GM18858 (cell line): Measurements from ENCODE around the gene CTSA.

Experiments
- ATAC-seq: cut with Tn5 transposase; IDR thresholded peaks from one replicate; pipeline ENCODE4 v1.9.1; 2021; ENCODE audit not compliant: unreplicated experiment

CTSA gene

DNA sequence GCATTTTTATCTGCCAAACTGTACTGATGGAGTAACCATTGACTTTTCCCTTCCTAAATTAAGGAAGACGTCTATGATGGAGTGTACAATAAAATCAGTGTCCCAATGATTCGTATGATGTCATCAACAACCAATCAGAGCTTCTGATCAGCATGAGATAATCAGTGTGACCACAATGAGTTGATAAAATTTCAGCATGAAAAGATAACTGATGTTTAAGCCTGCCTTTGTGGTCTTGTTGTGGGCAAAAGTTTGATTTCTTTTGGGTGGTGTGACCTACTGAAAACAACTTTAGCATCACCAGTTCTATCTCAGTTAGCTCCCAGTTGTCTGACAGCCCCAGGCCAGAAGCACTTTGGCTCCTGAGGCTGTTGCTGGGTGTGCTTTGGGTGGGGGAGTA, 46.6 kb downstream of the CTSA start:
- no peak for ATAC-seq

DNA sequence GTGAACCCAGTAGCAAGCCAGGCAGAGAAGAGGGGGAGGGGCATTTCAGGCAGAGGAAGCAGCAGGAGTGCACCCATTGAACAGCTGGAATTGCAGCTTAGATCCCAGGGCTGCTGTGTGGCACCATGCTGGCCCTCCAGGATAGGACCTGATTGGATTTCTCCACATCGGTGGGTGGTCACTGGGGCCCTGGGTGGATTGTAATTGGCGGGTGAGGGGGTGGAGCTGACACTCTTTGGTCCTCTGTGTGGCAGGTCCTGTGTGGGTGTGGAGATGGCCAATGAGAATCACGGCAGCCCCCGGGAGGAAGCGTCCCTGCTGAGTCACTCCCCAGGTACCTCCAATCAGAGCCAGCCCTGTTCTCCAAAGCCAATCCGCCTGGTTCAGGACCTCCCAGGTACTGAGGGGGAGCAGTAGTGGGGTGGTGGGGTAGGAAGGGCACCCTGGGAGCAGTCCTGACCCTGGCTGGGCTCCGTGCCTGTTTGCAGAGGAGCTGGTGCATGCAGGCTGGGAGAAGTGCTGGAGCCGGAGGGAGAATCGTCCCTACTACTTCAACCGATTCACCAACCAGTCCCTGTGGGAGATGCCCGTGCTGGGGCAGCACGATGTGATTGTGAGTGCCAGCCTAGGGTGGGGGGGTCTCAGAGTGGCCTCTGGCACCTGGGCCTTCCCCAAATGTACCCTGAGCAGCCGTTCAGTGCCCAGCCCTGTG, 47.7 kb downstream of the CTSA start:
- no peak for ATAC-seq

DNA sequence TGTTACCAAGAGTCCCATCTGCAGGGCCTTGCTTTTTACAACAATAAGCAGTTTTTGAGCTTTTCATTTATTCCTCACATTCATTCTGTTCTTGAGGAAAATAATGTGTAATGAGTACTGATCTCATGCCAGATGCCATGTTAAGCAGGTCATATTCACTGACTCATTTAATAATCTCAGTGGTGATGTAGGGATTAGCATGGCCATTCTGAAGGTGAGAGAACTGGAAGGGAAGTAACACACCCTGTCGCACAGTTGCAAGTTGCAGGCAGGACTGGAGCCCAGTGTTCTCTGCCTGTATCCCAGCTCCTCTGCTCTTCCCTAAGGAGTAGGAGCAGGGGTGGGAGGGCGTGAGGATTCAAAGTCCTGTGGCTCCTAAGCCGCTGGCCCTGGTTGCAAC, 48.9 kb downstream of the CTSA start:
- ATAC-seq, result no peak

DNA sequence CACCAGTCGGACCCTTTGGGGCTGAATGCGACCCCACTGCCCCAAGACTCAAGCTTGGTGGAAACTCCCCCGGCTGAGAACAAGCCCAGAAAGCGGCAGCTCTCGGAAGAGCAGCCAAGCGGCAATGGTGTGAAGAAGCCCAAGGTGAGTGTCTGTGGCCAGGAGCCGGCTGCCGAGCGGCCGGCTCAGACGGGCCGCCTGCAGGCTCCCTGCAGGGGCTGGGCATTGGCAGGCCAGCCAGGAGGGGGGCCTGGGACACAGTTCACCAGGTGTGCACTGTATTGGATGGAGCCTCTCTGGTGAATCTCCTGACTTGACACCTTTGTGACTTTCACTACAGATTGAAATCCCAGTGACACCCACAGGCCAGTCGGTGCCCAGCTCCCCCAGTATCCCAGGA, 49.3 kb downstream of the CTSA start:
- ATAC-seq, result no peak

DNA sequence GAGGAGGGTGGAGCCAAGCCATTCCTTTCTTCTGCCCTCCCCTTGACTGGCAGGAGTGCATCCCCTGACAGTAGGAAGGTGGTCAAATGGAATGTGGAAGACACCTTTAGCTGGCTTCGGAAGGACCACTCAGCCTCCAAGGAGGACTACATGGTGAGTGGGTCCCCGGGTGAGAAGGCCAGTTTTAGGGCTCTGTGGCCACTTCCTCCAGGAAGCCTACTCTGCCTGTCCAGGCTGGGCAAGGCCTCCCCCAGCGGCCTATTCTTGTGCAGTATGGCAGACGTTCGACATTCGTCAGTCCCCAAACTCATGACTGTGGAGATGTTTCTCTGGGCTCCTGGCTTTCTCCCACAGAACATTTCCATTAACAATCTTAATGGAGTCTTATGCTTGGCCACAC, 52.5 kb downstream of the CTSA start:
- no peak for ATAC-seq

DNA sequence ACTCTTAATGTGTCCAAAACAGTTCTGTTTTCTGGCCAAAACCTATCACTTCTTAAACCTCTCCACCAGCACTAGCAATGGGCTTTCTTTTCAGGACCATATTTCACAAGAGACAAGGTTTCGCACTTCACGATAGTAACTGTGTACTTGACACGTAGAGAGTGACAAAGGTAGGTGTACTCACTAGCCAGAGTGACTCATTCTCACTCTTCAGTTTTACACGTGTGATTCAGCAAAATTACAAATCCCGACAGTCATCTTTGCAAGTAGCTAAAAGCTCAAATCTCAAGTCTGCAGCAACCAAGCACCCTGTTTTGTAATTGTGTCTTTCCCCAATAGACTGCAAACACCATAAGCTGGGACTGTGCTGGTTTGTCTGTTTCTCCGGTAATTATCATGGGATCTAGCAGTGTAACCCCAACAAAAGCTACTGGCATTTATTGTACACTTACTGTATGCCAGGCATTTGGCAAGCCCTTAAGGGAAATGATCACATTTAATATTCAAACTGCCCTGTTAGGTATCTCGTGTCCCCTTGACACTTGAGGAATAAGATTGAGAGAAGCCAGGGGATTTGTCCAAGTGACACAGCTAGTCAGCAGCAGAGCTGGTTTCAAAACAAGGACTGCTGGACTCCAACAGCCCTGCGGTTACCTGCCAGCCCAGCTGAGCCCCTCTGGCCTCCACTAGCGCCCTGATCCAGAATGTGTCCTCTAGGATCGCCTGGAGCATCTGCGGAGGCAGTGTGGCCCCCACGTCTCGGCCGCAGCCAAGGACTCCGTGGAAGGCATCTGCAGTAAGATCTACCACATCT, 53.2 kb downstream of the CTSA start:
- no peak for ATAC-seq

DNA sequence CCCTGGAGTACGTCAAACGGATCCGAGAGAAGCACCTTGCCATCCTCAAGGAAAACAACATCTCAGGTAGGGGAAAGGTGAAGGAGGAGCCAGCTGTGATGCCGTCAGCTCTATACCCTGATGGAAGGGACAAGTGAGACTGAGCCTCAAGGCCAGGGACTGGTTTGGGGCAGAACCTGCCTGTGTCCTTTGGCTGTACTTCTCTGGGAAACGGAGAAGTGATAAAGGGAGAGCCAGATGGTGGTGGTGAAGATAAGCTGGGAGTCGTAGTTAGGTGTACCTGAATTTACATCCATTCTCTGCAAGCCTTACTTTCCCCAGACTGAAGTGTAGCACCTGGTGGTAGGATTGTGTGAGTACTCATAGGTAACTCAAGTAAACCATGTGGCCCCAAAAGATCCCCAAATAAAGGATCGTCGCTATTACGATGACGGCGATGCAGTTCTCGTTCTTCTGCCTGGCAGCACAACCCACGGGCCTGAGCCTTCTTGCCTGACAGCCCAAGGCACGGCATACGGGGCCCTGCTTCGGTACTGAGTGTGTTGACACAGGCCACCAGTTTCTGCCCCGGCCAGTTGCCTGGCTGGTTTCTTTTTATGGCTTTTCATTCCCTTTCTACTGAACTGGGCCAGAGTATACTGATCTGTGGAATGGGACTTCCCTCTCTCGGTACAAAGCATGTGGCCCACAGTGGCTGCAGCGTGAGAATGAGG, 54.0 kb downstream of the CTSA start:
- no peak for ATAC-seq

DNA sequence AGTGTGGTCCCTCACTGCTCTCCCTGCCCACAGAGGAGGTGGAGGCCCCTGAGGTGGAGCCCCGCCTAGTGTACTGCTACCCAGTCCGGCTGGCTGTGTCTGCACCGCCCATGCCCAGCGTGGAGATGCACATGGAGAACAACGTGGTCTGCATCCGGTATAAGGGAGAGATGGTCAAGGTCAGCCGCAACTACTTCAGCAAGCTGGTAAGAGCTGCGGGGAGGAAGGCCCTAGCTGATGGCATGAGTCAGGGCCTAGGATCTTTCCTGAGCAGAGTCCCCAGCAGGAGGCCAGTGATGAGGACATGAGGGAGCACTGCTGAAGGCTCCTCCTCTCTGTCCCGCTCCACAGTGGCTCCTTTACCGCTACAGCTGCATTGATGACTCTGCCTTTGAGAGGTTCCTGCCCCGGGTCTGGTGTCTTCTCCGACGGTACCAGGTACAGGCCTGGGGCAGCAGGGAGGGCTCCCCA, 54.6 kb downstream of the CTSA start:
- no peak for ATAC-seq

DNA sequence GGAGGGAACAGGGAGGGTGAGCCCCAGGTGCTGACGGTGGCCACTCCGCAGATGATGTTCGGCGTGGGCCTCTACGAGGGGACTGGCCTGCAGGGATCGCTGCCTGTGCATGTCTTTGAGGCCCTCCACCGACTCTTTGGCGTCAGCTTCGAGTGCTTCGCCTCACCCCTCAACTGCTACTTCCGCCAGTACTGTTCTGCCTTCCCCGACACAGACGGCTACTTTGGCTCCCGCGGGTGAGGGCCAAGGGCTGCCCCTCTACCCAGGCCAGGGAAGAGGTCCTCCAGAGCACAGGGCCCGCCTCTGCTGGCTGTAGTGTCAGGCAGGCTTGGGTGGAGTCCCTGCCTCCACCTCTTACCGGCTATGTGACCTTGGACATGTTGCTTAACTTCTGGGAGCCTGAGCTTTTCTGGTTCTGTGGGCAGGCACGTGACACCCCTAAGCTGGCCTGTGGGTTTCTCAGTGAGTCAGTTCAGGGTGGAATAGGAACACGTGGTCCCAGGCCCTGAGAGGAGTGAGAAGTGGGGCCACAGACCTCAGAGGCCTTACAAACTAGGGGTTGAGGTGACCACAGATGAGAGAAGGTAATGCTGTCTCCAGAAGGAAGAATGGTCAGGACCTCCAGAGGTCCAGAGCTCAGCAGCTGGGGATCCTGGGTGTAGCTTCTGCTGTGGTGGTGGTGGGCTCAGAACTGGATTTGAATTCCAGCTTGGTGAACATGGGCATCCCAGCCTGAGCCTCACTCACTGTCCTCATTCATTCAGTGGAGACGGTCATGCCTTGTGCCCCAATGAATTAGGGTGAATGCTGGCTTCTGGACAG, 55.2 kb downstream of the CTSA start:
- no peak for ATAC-seq

DNA sequence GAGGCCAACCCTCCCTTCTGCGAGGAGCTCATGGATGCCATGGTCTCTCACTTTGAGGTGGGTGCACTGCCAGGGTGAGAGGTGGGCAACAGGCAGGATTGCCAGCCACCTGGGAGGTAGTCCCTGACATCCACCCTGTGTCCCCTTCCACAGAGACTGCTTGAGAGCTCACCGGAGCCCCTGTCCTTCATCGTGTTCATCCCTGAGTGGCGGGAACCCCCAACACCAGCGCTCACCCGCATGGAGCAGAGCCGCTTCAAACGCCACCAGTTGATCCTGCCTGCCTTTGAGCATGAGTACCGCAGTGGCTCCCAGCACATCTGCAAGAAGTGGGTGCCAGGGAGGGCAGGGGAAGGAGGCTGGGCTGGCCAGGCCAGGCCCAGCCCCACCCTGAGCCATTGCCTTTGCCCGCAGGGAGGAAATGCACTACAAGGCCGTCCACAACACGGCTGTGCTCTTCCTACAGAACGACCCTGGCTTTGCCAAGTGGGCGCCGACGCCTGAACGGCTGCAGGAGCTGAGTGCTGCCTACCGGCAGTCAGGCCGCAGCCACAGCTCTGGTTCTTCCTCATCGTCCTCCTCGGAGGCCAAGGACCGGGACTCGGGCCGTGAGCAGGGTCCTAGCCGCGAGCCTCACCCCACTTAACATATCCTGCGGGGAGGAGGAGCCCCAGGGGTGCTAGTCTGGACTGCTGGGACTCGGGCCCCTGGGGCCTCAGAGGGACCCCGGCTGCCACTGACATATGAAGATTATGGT, 56.2 kb downstream of the CTSA start:
- no peak for ATAC-seq

DNA sequence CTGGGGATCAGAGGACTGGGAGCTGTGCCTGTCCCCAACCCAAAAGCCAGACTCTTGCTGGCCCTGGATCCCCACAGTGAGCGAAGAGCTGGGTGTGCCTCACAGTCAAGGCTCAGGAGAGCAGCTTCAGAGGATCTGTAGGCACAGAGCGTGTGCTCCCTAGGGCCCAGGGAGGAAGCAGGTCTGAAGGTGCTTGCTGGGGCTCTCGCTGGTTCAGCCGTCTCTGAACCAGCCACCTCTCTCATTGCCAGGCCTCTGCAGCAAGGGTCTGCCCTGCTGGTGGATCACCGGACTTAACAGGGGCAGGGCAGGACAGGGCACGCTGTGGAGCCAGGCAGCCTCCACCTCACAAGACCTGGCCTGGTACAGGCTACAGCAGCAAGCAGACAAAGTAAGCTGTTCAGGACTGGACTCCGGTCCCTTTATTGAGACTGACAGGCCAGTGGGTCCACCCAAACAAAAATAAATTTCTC, 57.2 kb downstream of the CTSA start:
- ATAC-seq, result no peak
